Activated CD4-positive, alpha-beta T cell treated with anti-CD3 and anti-CD28 coated beads for 36 hours (primary cell): Measurements from ENCODE around the gene HDAC11. TPM values are rescaled to one million over a fixed set of nuclear protein-coding genes. Genes with fewer than 3 reads are reported as not detected.

ENCODE experiments used
- ATAC-seq: fragments of 200-7000 bp; cut with Tn5 transposase; one replicate; pipeline ENCODE4 v1.10.0; 2021; ENCODE audit warnings: mild to moderate bottlenecking, moderate library complexity
- CTCF ChIA-PET: fragments of 350-600 bp; sonication (Branson Sonifier 250); formaldehyde crosslinking; loops from one replicate; lab custom pipeline; 2021; ENCODE audit warnings: antibody characterized with exemption; lab: Charles Lee
- POLR2A ChIA-PET: fragments of 350-600 bp; sonication (Branson Sonifier 250); formaldehyde crosslinking; loops from one replicate; lab custom pipeline; 2021; ENCODE audit warnings: antibody characterized with exemption, inconsistent platforms; lab: Charles Lee
- DNase-seq: peaks from one replicate; pipeline ENCODE4 v3.0.0-alpha.2; 2020
- H3K27ac Mint-ChIP-seq: one replicate; pipeline ENCODE4 v1.8.0; 2021; ENCODE audit warnings: mixed read lengths
- H3K27me3 Mint-ChIP-seq: one replicate; pipeline ENCODE4 v1.8.0; 2021; ENCODE audit warnings: mixed read lengths
- H3K36me3 Mint-ChIP-seq: one replicate; pipeline ENCODE4 v1.8.0; 2021; ENCODE audit warnings: low read depth, mixed read lengths
- H3K4me1 Mint-ChIP-seq: one replicate; pipeline ENCODE4 v1.8.0; 2021; ENCODE audit warnings: mixed read lengths
- H3K4me3 Mint-ChIP-seq: one replicate; pipeline ENCODE4 v1.8.0; 2021; ENCODE audit warnings: mild to moderate bottlenecking, moderate library complexity, mixed read lengths
- H3K9me3 Mint-ChIP-seq: one replicate; pipeline ENCODE4 v1.8.0; 2021; ENCODE audit warnings: low read depth, mixed read lengths
- intact Hi-C, 2 experiments: fragments of 100-400 bp; cut with DNase I in 1 of 2; cut with micrococcal nuclease in 1 of 2; formaldehyde crosslinking; loops; one replicate each; pipeline versions ENCODE4 v1.14.2 to v1.15.1; 2022 to 2024; cut with DNase I, micrococcal nuclease
- total RNA-seq, 2 experiments: library from RNA; stranded (reverse); gene quantifications; one replicate each; pipeline ENCODE4 v1.2.3, GENCODE V29; 2021

The HDAC11 gene
- total RNA-seq, 2 experiments from 2014 or later = 3.4 to 4.1 TPM

- no peaks in the 10 kb centered on the region for H3K9me3 Mint-ChIP-seq
- no peak overlapping the region for H3K4me3 Mint-ChIP-seq
- H3K27ac Mint-ChIP-seq = no peak overlapping the region
- H3K36me3 Mint-ChIP-seq = no peaks in the 10 kb centered on the region
- no peak for ATAC-seq
- ChIA-PET POLR2A (no interaction called here), CTCF (no interaction called here)
- peaks cover 5% of the 10 kb centered on the region for H3K4me1 Mint-ChIP-seq
- H3K27me3 Mint-ChIP-seq = no peaks in the 10 kb centered on the region
- intact Hi-C loops = loop anchor here in 1 of 2 experiments (10.0 kb wide), 1 partner anchor 623 kb away; no protein-coding TSS in a partner anchor
- no peak for DNase-seq
These were observed 22.5 kb upstream of the HDAC11 start for GRCh38 chr3:13457593-13457992.

GRCh38 chr3:13459605-13460340 lies 20.3 kb upstream of the HDAC11 start:
- no peaks in the 10 kb centered on the region for H3K9me3 Mint-ChIP-seq
- DNase-seq = no peak
- no peak for ATAC-seq
- no peak overlapping the region for H3K27ac Mint-ChIP-seq
- no peaks in the 10 kb centered on the region for H3K36me3 Mint-ChIP-seq
- H3K4me1 Mint-ChIP-seq = peaks cover 3% of the 10 kb centered on the region
- POLR2A ChIA-PET = no interaction called here
- H3K4me3 Mint-ChIP-seq = no peak overlapping the region
- intact Hi-C loops = loop anchor here (2.0 to 10.0 kb wide), 2 partner anchors 153 to 625 kb away; no protein-coding TSS in a partner anchor
- CTCF ChIA-PET = interaction anchor here (0.6 to 3.1 kb wide), 8 partner anchors 7 to 398 kb away, joined by 3 to 34 read pairs (median 4); partner anchors contain the start of gene HDAC11
- no peaks in the 10 kb centered on the region for H3K27me3 Mint-ChIP-seq

- CTCF ChIA-PET = interaction anchor here (0.6 to 3.1 kb wide), 11 partner anchors 8 to 398 kb away, joined by 3 to 34 read pairs (median 4); partner anchors contain the start of gene HDAC11
- no peaks in the 10 kb centered on the region for H3K27me3 Mint-ChIP-seq
- H3K4me1 Mint-ChIP-seq = peaks cover 3% of the 10 kb centered on the region
- H3K27ac Mint-ChIP-seq = no peak overlapping the region
- no peak overlapping the region for H3K4me3 Mint-ChIP-seq
- POLR2A ChIA-PET = no interaction called here
- no peaks in the 10 kb centered on the region for H3K9me3 Mint-ChIP-seq
- intact Hi-C loops = no loop called here
- DNase-seq (no peak), ATAC-seq (no peak)
- H3K36me3 Mint-ChIP-seq = no peaks in the 10 kb centered on the region
These were observed 19.8 kb upstream of the HDAC11 start for GRCh38 chr3:13460341-13460736.

GRCh38 chr3:13461169-13462124 lies 18.7 kb upstream of the HDAC11 start:
- no peaks in the 10 kb centered on the region for H3K9me3 Mint-ChIP-seq
- DNase-seq (peak; percentile 91), ATAC-seq (peak; percentile 99)
- no peaks in the 10 kb centered on the region for H3K36me3 Mint-ChIP-seq
- peaks cover 3% of the 10 kb centered on the region for H3K4me1 Mint-ChIP-seq
- H3K4me3 Mint-ChIP-seq = no peak overlapping the region
- CTCF ChIA-PET = interaction anchor here (0.7 to 3.3 kb wide), 23 partner anchors 9 to 369 kb away, joined by 3 to 34 read pairs (median 4); partner anchors contain the start of gene HDAC11
- intact Hi-C loops = loop anchor here in 1 of 2 experiments (1.0 kb wide), 3 partner anchors 232 to 369 kb away; no protein-coding TSS in a partner anchor
- POLR2A ChIA-PET = no interaction called here
- H3K27ac Mint-ChIP-seq = no peak overlapping the region
- no peaks in the 10 kb centered on the region for H3K27me3 Mint-ChIP-seq

GRCh38 chr3:13462125-13462629 lies 17.9 kb upstream of the HDAC11 start:
- ATAC-seq = no peak
- H3K4me3 Mint-ChIP-seq = no peak overlapping the region
- H3K36me3 Mint-ChIP-seq = no peaks in the 10 kb centered on the region
- H3K9me3 Mint-ChIP-seq = no peaks in the 10 kb centered on the region
- ChIA-PET CTCF (interaction anchor here (0.6 to 3.3 kb wide), 16 partner anchors 10 to 370 kb away, joined by 3 to 34 read pairs (median 5); partner anchors contain the start of gene HDAC11), POLR2A (no interaction called here)
- H3K27me3 Mint-ChIP-seq = no peaks in the 10 kb centered on the region
- H3K27ac Mint-ChIP-seq = no peak overlapping the region
- peaks cover 3% of the 10 kb centered on the region for H3K4me1 Mint-ChIP-seq
- DNase-seq = no peak
- intact Hi-C loops = no loop called here

DNA sequence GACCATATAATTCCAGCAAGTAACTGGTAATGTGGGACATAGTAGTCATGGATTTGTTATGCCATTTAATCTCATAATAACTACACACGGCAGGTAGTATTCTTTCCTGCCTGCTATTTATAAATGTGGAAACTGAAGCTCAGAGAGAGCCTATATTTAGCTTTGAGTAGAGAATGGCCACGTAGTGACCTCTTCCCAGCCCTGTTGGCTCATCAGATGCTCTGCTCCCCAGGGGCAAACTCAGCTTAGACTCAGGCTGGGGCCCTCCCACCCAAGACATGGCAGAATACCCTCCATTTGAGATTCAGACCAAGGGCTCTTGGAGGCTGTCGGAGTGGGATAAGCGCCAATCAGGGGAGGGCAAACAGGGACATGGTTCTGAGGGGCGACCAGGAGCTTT lies 17.3 kb upstream of the HDAC11 start:
- ChIA-PET CTCF (interaction anchor here (0.6 to 3.3 kb wide), 9 partner anchors 11 to 371 kb away, joined by 3 to 18 read pairs (median 4); partner anchors contain the start of gene HDAC11), POLR2A (no interaction called here)
- intact Hi-C loops = no loop called here

GRCh38 chr3:13463618-13464400 lies 16.3 kb upstream of the HDAC11 start:
- H3K4me3 Mint-ChIP-seq = no peak overlapping the region
- no peaks in the 10 kb centered on the region for H3K9me3 Mint-ChIP-seq
- no peaks in the 10 kb centered on the region for H3K36me3 Mint-ChIP-seq
- ATAC-seq (no peak), DNase-seq (no peak)
- H3K4me1 Mint-ChIP-seq = peaks cover 3% of the 10 kb centered on the region
- ChIA-PET POLR2A (interaction anchor here (0.6 kb wide), 1 partner anchor 70 kb away, joined by 6 read pairs; no protein-coding TSS in a partner anchor), CTCF (interaction anchor here (0.8 to 3.3 kb wide), 7 partner anchors 9 to 372 kb away, joined by 3 to 18 read pairs (median 4); no protein-coding TSS in a partner anchor)
- intact Hi-C loops = no loop called here
- H3K27ac Mint-ChIP-seq = no peak overlapping the region
- no peaks in the 10 kb centered on the region for H3K27me3 Mint-ChIP-seq

More for the DNA sequence above, 17.3 kb upstream of the HDAC11 start:
- H3K4me1 Mint-ChIP-seq = peaks cover 3% of the 10 kb centered on the region
- no peak overlapping the region for H3K27ac Mint-ChIP-seq
- no peak overlapping the region for H3K4me3 Mint-ChIP-seq
- H3K27me3 Mint-ChIP-seq = no peaks in the 10 kb centered on the region
- ATAC-seq (no peak), DNase-seq (no peak)
- H3K9me3 Mint-ChIP-seq = no peaks in the 10 kb centered on the region
- no peaks in the 10 kb centered on the region for H3K36me3 Mint-ChIP-seq

DNA sequence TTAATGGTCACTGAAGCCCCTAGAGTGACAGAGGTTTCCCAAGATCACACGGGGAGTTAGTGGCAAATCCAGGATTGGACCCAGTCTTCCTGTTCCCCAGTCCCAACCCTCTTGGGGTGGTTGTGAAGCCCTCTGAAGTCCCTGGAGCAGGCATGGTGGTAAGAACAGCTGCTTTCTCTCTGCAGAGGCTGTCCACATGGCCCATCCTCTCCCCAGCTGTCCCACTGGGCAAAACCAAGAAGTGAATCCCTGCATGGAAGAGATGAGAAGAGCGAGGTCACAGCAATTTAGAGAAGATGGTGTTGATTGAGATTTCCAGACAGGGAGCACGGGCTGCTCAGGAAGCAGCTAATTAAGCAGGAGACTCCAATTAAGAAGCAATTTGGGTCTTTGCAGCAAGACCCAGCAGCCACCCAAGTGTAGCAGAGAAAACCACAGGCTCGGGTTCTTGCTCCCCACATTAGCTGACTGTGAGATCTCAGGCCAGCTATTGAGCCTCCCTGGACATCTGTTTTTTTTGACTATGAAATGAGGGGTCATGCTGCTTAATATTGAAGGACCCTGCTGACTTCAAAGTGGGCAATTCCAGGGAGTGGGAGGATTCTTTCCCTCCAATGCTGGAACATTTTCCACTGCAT lies 14.8 kb upstream of the HDAC11 start:
- Mint-ChIP-seq H3K9me3 (no peaks in the 10 kb centered on the region), H3K27me3 (no peaks in the 10 kb centered on the region), H3K4me3 (no peak overlapping the region), H3K36me3 (no peaks in the 10 kb centered on the region), H3K4me1 (peaks cover 3% of the 10 kb centered on the region), H3K27ac (no peak overlapping the region)
- ATAC-seq = no peak
- DNase-seq = no peak
- CTCF ChIA-PET = interaction anchor here (0.8 kb wide), 1 partner anchor 49 kb away, joined by 3 read pairs; no protein-coding TSS in a partner anchor
- POLR2A ChIA-PET = no interaction called here
- intact Hi-C loops = no loop called here

DNA sequence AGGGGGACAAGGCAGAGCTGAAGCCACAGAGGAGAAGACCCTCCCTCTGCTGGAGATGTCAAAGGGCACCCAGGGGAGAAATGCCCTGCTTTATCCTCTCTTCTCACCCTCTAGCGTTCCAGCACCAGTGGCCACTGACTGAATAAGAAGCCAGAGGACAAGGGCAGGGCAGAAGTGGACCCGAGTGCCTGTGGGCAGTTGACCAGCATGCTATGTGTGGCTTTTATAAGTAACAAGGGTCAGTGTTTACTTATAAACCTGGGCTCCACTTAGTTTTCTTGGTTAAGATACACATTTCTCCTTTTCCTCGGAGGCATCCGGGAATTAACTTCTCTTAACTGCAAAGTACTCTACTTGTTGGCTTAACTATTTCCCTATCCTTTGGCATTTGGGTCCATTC lies 13.3 kb upstream of the HDAC11 start:
- Mint-ChIP-seq H3K4me1 (no peaks in the 10 kb centered on the region), H3K27me3 (no peaks in the 10 kb centered on the region), H3K9me3 (no peaks in the 10 kb centered on the region), H3K27ac (no peak overlapping the region), H3K4me3 (no peak overlapping the region), H3K36me3 (no peaks in the 10 kb centered on the region)
- no peak for DNase-seq
- POLR2A ChIA-PET = no interaction called here
- CTCF ChIA-PET = interaction anchor here (0.5 to 1.1 kb wide), 5 partner anchors 11 to 191 kb away, joined by 3 read pairs; no protein-coding TSS in a partner anchor
- intact Hi-C loops = no loop called here
- ATAC-seq = no peak
